Epithelial cell of esophagus (primary cell): ENCODE data around the gene GSG1.

Experiments used
- DNase-seq: peaks from one replicate; pipeline ENCODE4 v3.0.0; 2010; ENCODE audit warnings: low read depth
- H3K4me3 ChIP-seq: 2 replicates; pipeline ENCODE4 v1.5.1; 2011; ENCODE audit warnings: mild to moderate bottlenecking, low read length, control low read depth
- CTCF ChIP-seq: IDR thresholded peaks from 2 replicates; pipeline ENCODE4 v1.5.1; 2011; ENCODE audit warnings: low read depth, mild to moderate bottlenecking, low read length, control low read depth, inconsistent platforms; ENCODE audit not compliant: insufficient read depth; ENCODE audit errors: missing control alignments

The GSG1 gene

GRCh38 chr12:13049816-13050215, 53.7 kb downstream of the GSG1 start:
- DNase-seq: no peak

DNA sequence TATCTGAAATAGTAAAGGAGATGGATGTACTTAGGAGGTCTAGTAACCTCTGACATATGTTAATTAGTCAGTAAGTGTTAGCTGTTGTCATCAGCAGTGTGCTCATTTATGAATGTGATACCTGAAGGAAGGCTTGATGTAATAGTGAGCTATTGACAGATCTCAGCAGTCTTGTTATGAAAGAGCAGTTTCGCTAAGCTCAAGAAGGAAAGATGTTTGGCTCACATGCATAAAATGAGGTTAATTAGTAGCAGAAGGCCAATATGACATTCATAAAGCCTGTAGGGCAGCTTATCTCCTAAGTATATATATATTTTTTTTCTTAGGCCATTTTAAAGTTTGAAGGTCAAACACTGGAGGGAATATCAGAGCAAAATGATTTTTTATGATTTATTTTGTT, 56.5 kb downstream of the GSG1 start:
- no peak overlapping the region for H3K4me3 ChIP-seq
- DNase-seq: no peak
- no peak for TF ChIP-seq CTCF

More at GRCh38 chr12:13049816-13050215, 53.7 kb downstream of the GSG1 start:
- no peak overlapping the region for H3K4me3 ChIP-seq
- TF ChIP-seq CTCF: no peak

GRCh38 chr12:13045816-13046215, 57.7 kb downstream of the GSG1 start:
- DNase-seq: no peak
- TF ChIP-seq CTCF: no peak
- no peak overlapping the region for H3K4me3 ChIP-seq

DNA sequence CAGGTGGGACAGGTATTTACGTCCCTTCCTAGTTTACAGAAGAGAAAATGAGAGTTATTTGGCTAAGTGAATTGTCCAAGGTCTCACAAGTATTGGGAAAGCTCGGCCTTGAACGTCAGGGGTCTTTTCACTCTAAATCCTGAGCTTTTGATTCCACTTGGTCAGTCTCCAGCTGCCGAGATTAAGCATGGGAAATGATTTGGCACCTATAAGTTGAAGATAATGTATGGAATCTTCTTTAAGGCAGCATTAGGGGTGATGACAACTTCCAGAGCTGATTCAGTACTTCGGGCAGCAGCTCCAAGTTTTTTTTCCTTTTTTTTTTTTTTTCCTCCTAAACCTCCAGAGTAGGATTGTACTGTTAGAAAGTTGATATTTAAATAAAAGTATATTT, 58.6 kb downstream of the GSG1 start:
- peak; percentile 19 for DNase-seq
- TF ChIP-seq CTCF: no peak
- peak overlapping the region; percentile 85 for H3K4me3 ChIP-seq

DNA sequence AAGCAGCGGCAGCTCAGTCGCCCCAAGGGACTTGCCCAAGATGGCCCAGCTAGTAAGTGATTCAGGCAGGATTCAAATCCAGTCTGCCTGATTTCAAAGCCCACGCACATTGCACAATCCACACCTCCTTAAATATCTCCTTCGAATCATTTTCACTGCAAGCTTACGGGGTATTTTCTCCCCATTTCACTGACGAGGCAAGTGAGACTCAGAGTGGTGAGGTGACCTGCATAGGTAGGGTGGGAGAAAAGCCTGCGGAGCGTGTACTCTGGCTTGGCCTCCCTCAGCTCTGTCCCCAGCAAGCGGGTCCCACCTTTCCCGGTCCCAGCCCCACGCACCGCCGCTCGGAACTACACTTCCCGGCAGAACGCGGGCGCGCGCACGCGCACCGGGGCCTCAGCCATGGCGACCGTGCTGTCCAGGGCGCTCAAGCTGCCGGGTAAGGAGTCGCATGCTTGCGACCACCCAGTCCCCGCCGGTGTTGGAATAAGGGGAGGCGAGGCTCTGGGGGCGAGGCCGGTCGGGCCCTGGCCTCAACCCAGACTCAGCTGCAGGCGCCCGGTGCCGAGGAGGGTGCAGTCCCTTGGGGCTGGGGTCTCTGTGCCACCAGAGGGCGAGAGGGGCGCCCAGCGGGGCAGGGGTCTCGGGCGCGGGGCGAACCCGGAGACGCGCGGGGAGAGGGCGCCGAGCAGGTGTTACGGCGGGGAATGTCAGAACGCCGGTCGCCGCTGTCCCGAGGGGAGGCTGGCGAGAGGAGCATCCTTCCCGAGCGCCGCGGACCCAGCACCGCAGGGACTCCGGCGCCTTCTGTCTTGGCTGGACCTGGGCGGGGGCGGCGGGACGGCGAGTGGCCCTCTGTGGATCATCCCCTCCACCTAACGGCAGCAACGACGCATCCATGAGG, 59.2 kb downstream of the GSG1 start, which contains the start of gene FAM234B:
FAM234B (plus strand) TSS at position 380 of the 904 bp plus-strand sequence; CDS start at position 403, 23 bp downstream.
- DNase-seq: peak; percentile 87
- peak within 1 kb of the TSS; percentile 85 for H3K4me3 ChIP-seq
- TF ChIP-seq CTCF: no peak

GRCh38 chr12:13042666-13043230, 60.7 kb downstream of the GSG1 start:
- H3K4me3 ChIP-seq: no peak overlapping the region
- DNase-seq: no peak
- TF ChIP-seq CTCF: no peak
